ENCODE measurements around the gene KAZN. TPM values are rescaled to one million over a fixed set of nuclear protein-coding genes. Genes with fewer than 3 reads are reported as not detected.

KAZN gene
- total and polyA plus RNA-seq, 2 donors (not counting 1 experiment from before 2014, with no cell fraction given) = 3.4 to 5.0 TPM

DNA sequence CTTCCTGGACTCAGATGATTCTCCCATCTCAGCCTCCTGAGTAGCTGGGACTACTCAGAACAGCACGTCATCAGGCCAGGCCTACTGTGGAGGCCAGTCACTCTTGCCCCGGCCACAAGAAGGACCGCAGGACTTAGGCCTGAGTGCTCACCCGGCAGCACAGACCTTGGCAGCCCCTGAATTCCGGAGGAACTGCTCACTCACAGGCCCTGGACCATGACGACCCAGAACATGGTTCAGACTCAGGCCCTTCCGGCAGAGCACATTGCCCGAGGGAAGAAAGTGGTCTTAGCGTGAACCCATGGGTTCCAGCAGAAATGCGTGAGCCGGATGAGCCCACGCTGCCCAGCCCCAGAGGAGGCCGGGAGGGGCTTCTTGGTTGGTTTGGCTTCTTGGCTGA is 377.8 kb downstream of the KAZN start:
- Histone ChIP-seq H3K27ac (ENCODE audit: insufficient read depth, low read length) (no peak overlapping the region), H3K9ac (ENCODE audit: insufficient read depth, low read length) (no peak overlapping the region), H3K4me3 (replicated peaks in 1 of 4; ENCODE audit: control extremely low read depth in 1 of 4, insufficient read depth in 1 of 4, low read depth in 3 of 4, low read length in 4 of 4) (no peak overlapping the region), H3K36me3 (ENCODE audit: control insufficient read depth, insufficient read depth, low read length) (no peaks in the 10 kb centered on the region), H2AFZ (ENCODE audit: low read length) (no peak overlapping the region), H3K4me2 (ENCODE audit: extremely low read depth, insufficient read depth, low read length) (no peak overlapping the region), H4K20me1 (ENCODE audit: control insufficient read depth, extremely low read depth, insufficient read depth, low read length) (no peaks in the 10 kb centered on the region), H3K79me2 (ENCODE audit: control insufficient read depth, insufficient read depth, low read length) (no peaks in the 10 kb centered on the region), H3K9me3 (ENCODE audit: control insufficient read depth, insufficient read depth, low read depth, low read length) (no peaks in the 10 kb centered on the region), H3K4me1 (ENCODE audit: control insufficient read depth, extremely low read depth, insufficient read depth, low read length) (peaks cover 16% of the 10 kb centered on the region), H3K27me3 (ENCODE audit: control insufficient read depth, insufficient read depth, low read length) (no peaks in the 10 kb centered on the region)
- DNase-seq (ENCODE audit: low read depth in 2 of 2) = no peak
- no peak for TF ChIP-seq EZH2 (IDR thresholded peaks at IDR 0.05; ENCODE audit: low read length, missing control alignments)
- TF ChIP-seq CTCF (conservative IDR thresholded peaks at IDR 0.05 in 1 of 2, IDR thresholded peaks at IDR 0.05 in 1 of 2; ENCODE audit: low read depth in 1 of 2, low read length in 2 of 2) = no peak

- no peaks in the 10 kb centered on the region for H3K9me3 ChIP-seq (ENCODE audit: control insufficient read depth, insufficient read depth, low read depth, low read length)
- no peaks in the 10 kb centered on the region for H4K20me1 ChIP-seq (ENCODE audit: control insufficient read depth, extremely low read depth, insufficient read depth, low read length)
- no peak overlapping the region for H3K4me3 ChIP-seq (replicated peaks in 1 of 4; ENCODE audit: control extremely low read depth in 1 of 4, insufficient read depth in 1 of 4, low read depth in 3 of 4, low read length in 4 of 4)
- H3K4me2 ChIP-seq (ENCODE audit: extremely low read depth, insufficient read depth, low read length) = no peak overlapping the region
- H3K9ac ChIP-seq (ENCODE audit: insufficient read depth, low read length) = no peak overlapping the region
- no peak for DNase-seq (ENCODE audit: low read depth in 2 of 2)
- H3K36me3 ChIP-seq (ENCODE audit: control insufficient read depth, insufficient read depth, low read length) = no peaks in the 10 kb centered on the region
- peaks cover 12% of the 10 kb centered on the region for H3K4me1 ChIP-seq (ENCODE audit: control insufficient read depth, extremely low read depth, insufficient read depth, low read length)
- no peaks in the 10 kb centered on the region for H3K79me2 ChIP-seq (ENCODE audit: control insufficient read depth, insufficient read depth, low read length)
- no peak overlapping the region for H2AFZ ChIP-seq (ENCODE audit: low read length)
- no peak for TF ChIP-seq CTCF (conservative IDR thresholded peaks at IDR 0.05 in 1 of 2, IDR thresholded peaks at IDR 0.05 in 1 of 2; ENCODE audit: low read depth in 1 of 2, low read length in 2 of 2)
- TF ChIP-seq EZH2 (IDR thresholded peaks at IDR 0.05; ENCODE audit: low read length, missing control alignments) = no peak
- H3K27me3 ChIP-seq (ENCODE audit: control insufficient read depth, insufficient read depth, low read length) = no peaks in the 10 kb centered on the region
- no peak overlapping the region for H3K27ac ChIP-seq (ENCODE audit: insufficient read depth, low read length)
Measured at GRCh38 chr1:14977338-14977931, 378.9 kb downstream of the KAZN start.

DNA sequence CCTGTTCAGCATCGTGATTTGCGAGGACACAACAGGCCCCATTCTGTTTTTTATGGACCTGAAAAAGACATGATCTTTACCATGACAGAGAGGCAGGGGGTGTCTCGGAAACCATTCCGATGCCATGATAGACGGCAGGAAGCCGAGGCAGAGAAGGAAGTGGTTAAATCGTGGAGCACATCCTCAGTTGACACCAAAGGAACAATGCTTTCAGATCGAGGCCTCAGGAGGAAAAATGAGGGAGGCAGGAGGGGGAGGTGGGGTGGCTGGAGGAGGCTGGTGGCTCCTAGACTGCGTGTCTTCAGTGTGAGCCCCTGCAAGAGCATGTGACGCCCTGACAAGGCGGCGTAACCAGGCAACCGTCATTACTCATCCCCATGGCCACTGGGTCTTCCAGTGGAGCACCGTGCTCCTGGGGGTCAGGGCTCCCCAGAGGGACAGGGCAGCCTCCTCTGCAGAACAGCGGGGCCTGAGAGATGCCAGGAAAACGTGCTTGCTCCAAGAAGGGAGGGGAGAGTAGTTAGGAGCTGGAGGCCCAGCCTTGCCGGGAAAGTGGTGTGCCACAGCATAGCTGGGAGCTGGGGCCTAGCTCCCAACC is 382.2 kb downstream of the KAZN start:
- no peak overlapping the region for H3K4me2 ChIP-seq (ENCODE audit: extremely low read depth, insufficient read depth, low read length)
- H2AFZ ChIP-seq (ENCODE audit: low read length) = no peak overlapping the region

More for the DNA sequence above, 382.2 kb downstream of the KAZN start:
- H3K36me3 ChIP-seq (ENCODE audit: control insufficient read depth, insufficient read depth, low read length) = no peaks in the 10 kb centered on the region
- no peaks in the 10 kb centered on the region for H4K20me1 ChIP-seq (ENCODE audit: control insufficient read depth, extremely low read depth, insufficient read depth, low read length)
- no peak overlapping the region for H3K9ac ChIP-seq (ENCODE audit: insufficient read depth, low read length)
- TF ChIP-seq EZH2 (IDR thresholded peaks at IDR 0.05; ENCODE audit: low read length, missing control alignments) (no peak), CTCF (conservative IDR thresholded peaks at IDR 0.05 in 1 of 2, IDR thresholded peaks at IDR 0.05 in 1 of 2; ENCODE audit: low read depth in 1 of 2, low read length in 2 of 2) (no peak)
- peak; percentile 22 to 59 for DNase-seq (ENCODE audit: low read depth in 2 of 2)
- H3K4me3 ChIP-seq (replicated peaks in 1 of 4; ENCODE audit: control extremely low read depth in 1 of 4, insufficient read depth in 1 of 4, low read depth in 3 of 4, low read length in 4 of 4) = no peak overlapping the region
- no peaks in the 10 kb centered on the region for H3K79me2 ChIP-seq (ENCODE audit: control insufficient read depth, insufficient read depth, low read length)
- H3K27me3 ChIP-seq (ENCODE audit: control insufficient read depth, insufficient read depth, low read length) = no peaks in the 10 kb centered on the region
- no peaks in the 10 kb centered on the region for H3K9me3 ChIP-seq (ENCODE audit: control insufficient read depth, insufficient read depth, low read depth, low read length)
- no peak overlapping the region for H3K27ac ChIP-seq (ENCODE audit: insufficient read depth, low read length)
- peaks cover 12% of the 10 kb centered on the region for H3K4me1 ChIP-seq (ENCODE audit: control insufficient read depth, extremely low read depth, insufficient read depth, low read length)

All from fibroblast of lung (primary cell).